CD4-positive, alpha-beta T cell treated with Interleukin-6 for 4 hours (primary cell): Measurements from ENCODE around the gene TLE1.

Experiments used
- DNase-seq: peaks from one replicate; pipeline ENCODE4 v3.0.0-alpha.2; 2020; ENCODE audit warnings: mixed read lengths

TLE1 gene

GRCh38 chr9:81686614-81687520 is 2.5 kb downstream of the TLE1 start:
- peak; percentile 37 for DNase-seq

DNA sequence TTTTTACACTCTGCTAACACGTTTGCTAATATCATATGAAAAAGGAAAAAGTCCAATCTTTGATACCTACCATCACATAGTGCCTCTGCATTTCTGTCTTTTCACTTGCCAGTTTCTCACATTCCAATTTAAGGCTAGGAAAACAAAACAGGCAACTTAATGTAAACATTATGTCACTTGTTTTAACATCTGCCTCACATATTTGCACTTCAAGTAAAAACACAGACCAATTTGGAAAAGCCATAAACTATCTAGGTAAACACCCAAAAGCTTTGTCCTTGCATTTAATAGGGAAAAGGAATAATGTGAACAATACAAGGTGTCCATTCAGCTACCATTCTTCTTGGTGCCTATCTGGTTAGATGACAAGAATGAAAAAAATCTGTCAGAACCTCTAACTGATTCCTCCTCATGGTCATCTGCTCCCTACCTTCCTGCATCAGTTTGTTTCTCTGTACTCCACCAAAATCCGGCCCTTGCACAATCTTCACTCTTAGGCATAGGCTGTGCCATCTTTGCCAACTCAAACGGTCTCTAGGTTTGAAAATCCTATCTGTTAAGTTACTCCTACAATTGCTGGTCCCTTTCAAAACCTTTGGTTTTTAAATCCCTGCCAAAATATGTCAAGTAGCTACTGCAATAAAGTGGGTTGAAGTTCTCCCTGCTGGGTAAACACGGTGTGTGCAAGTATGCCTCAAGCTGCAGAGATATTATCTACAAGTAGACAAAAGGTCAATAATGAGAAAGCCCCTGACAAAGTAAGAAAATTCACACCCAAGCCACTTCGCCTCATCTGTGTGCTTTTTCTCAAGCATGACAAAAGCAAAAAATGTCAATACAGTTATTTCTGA is 3.4 kb downstream of the TLE1 start:
- DNase-seq, result no peak

- DNase-seq, result no peak
Measured at GRCh38 chr9:81684635-81685034, 4.7 kb downstream of the TLE1 start.

GRCh38 chr9:81683704-81684103 is 5.6 kb downstream of the TLE1 start:
- no peak for DNase-seq

- no peak for DNase-seq
Measured at GRCh38 chr9:81683238-81683637, 6.1 kb downstream of the TLE1 start.

GRCh38 chr9:81682797-81683196 is 6.5 kb downstream of the TLE1 start:
- DNase-seq, result no peak

DNA sequence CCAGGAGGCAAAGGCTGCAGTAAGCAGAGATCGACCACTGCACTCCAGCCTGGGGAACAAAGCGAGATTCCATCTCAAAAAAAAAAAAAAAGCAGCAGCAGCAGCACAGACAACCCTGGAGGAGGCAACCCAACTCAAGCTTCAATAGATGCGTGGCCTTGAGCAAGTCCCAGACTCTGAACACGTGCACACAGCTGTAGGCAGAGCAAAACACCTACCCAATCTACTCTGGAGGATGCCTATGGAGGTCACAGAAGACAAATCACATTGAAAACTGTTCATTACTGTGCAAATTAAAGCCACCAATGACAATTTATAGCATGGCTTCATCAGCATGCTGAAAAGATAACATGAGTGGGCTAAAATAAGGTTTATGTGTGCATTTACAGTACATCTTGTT is 7.2 kb downstream of the TLE1 start:
- no peak for DNase-seq

GRCh38 chr9:81680506-81680905 is 8.8 kb downstream of the TLE1 start:
- no peak for DNase-seq

GRCh38 chr9:81680006-81680405 is 9.3 kb downstream of the TLE1 start:
- no peak for DNase-seq

GRCh38 chr9:81678088-81678487 is 11.3 kb downstream of the TLE1 start:
- no peak for DNase-seq

DNA sequence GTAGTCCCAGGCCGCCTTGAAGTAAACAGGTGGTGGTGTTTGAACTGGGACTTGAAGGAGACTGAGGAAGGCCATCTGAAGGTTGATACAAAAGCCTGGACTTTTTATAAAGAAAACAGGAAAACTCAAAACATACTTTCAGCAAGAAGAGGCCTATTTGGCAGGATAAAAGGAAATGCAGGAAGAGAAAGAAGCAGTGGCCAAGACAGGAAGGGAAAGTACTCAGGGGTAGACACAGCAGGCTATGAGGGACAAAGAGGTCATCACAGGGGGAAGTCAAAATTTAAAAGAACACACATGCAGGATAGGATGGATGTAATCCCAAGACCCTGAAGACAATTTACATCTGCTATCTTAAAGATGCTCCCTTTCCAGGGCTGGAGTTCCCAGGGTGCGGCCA is 13.0 kb downstream of the TLE1 start:
- no peak for DNase-seq

- DNase-seq, result no peak
Measured at GRCh38 chr9:81673310-81673709, 16.0 kb downstream of the TLE1 start.

GRCh38 chr9:81671880-81672280 is 17.5 kb downstream of the TLE1 start:
- DNase-seq, result no peak

DNA sequence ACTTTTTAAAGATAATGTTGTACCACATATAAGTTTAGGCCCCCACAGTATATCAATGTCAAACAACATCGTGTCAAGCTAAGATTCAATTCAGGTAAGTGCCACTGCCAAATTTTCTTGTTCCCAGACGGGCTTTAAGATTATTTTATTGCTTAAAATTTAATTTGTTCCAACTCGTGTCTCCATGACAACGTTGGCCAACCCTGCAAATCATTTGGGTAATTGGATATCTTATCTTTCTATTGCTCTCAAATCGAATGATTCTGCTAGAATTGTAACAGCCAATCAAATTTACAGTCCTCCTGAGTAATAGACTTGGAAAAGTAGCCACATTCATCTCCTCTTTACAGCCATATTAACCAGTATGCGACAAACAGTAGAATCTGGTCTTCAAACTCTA is 19.5 kb downstream of the TLE1 start:
- DNase-seq, result no peak

GRCh38 chr9:81669041-81669651 is 20.2 kb downstream of the TLE1 start:
- no peak for DNase-seq

DNA sequence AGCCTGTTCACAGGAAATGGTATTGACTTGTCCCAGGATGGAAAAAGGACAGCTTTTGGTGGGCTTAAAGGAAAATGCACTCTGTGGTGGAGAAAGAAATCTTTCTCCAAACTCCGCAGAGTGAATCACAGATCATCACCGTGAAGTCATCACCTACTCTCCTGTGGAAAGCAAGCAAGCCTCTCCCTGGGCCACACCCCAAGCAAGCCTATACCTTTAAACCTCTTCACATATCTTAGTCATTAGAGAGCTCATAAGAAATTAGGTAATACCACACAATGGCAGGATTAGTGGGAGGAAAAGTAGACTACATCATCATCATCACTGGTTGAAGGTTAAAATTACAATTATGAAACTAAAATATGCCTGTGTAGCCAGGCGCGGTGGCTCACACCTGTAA is 23.2 kb downstream of the TLE1 start:
- DNase-seq, result no peak

GRCh38 chr9:81665322-81665871 is 23.9 kb downstream of the TLE1 start:
- no peak for DNase-seq

- no peak for DNase-seq
Measured at GRCh38 chr9:81664638-81665222, 24.6 kb downstream of the TLE1 start.

GRCh38 chr9:81661339-81661738 is 28.0 kb downstream of the TLE1 start:
- no peak for DNase-seq

DNA sequence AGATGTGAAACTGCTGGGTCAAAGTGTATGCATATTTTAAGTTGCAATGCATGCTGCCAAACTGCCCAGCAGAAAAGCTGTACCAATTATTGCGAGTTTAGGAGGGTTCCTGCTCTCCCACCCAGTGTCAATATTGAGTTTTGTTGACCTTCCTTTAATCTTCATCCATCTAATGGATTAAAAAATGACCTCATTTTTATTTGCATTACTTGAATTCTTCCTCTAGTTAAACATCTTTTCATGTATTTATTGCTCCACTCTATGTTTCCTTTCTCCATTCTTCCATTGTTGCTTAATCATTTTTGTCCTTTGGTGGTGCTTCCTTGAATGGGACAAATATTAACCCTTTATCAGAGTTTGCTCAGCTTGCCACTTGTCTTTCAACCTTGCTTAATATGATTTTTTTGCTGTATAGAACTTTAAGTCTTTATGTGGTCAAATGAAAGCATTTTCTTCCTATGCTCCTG is 32.4 kb downstream of the TLE1 start:
- no peak for DNase-seq

DNA sequence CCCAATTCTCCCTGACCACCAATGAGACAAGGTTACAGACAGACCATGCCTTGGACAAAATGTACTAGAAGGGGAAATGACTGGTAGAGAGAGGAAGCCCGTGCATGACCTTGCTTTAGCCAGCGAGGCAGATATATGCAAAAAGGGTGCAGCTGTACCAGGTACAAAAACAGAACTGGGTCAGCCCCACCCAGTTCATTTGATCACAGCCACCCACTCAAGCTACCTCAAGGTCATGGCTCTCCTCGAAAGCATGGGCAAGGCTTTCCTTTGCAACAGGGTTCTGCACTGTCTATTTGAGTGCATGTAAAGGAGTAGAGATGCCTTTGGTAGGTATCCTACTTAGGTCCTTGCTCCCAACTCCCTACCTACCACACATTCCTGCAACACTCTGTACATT is 33.3 kb downstream of the TLE1 start:
- DNase-seq, result no peak

- DNase-seq, result no peak
Measured at GRCh38 chr9:81653240-81653639, 36.1 kb downstream of the TLE1 start.
